A673 (cell line): Measurements from ENCODE around the gene SPATA1. TPM values are rescaled to one million over a fixed set of nuclear protein-coding genes. Genes with fewer than 3 reads are reported as not detected.

ENCODE experiments used
- BruUV-seq: library from RNA; stranded (reverse); fragments of 400-500 nt; replicated peaks from 2 replicates; lab custom pipeline; 2021; lab: Mats Ljungman, UMichigan
- CTCF ChIA-PET: fragments of 300-600 bp; sonication (Branson Sonifier 250); formaldehyde crosslinking; loops from one replicate; lab custom pipeline; 2022; ENCODE audit warnings: antibody characterized with exemption; lab: Charles Lee
- POLR2A ChIA-PET: fragments of 300-600 bp; sonication (Branson Sonifier 250); formaldehyde crosslinking; loops from one replicate; lab custom pipeline; 2022; ENCODE audit warnings: antibody characterized with exemption; ENCODE audit not compliant: low non-redundant PET; lab: Charles Lee
- DNase-seq: peaks from one replicate; pipeline ENCODE4 v3.0.0-alpha.2; 2015; ENCODE audit warnings: low spot score
- H3K27ac ChIP-seq: fragments of 200-600 bp; sonication (generic); 2 replicates; pipeline ENCODE4 v1.5.1; 2016; ENCODE audit warnings: mixed run types, low read depth, mild to moderate bottlenecking, mixed read lengths, antibody characterized with exemption, low read length; ENCODE audit not compliant: poor library complexity, severe bottlenecking
- H3K27me3 ChIP-seq: fragments of 200-600 bp; sonication (generic); replicated peaks from 2 replicates; pipeline ENCODE4 v1.6.1; 2017; ENCODE audit warnings: mixed run types, low read depth, mild to moderate bottlenecking, mixed read lengths, antibody characterized with exemption, low read length; ENCODE audit not compliant: insufficient read depth, poor library complexity
- H3K36me3 ChIP-seq: fragments of 200-600 bp; sonication (generic); 2 replicates; pipeline ENCODE4 v1.6.1; 2016; ENCODE audit warnings: mixed run types, mild to moderate bottlenecking, mixed read lengths, antibody characterized with exemption, low read length; ENCODE audit not compliant: insufficient read depth, poor library complexity, severe bottlenecking
- H3K4me1 ChIP-seq: fragments of 200-600 bp; sonication (generic); 2 replicates; pipeline ENCODE4 v1.6.1; 2017; ENCODE audit warnings: mixed run types, mild to moderate bottlenecking, mixed read lengths, antibody characterized with exemption, low read length; ENCODE audit not compliant: insufficient read depth, poor library complexity, severe bottlenecking
- H3K4me3 ChIP-seq: fragments of 200-600 bp; sonication (generic); 2 replicates; pipeline ENCODE4 v1.5.1; 2016; ENCODE audit warnings: low read depth, mixed run types, mild to moderate bottlenecking, mixed read lengths, low read length; ENCODE audit not compliant: poor library complexity, severe bottlenecking
- H3K9me3 ChIP-seq: fragments of 200-600 bp; sonication (generic); 2 replicates; pipeline ENCODE4 v1.6.1; 2016; ENCODE audit warnings: mixed run types, low read depth, mild to moderate bottlenecking, mixed read lengths, antibody characterized with exemption, low read length; ENCODE audit not compliant: poor library complexity, severe bottlenecking
- CTCF ChIP-seq: fragments of 300-800, 200-600 bp; sonication (generic); conservative IDR thresholded peaks from 2 replicates; pipeline ENCODE4 v1.5.1; 2017; ENCODE audit warnings: low read depth, mild to moderate bottlenecking, antibody characterized with exemption, low read length, moderate library complexity, mixed read lengths
- EZH2 ChIP-seq: fragments of 200-600 bp; sonication (generic); IDR thresholded peaks from 2 replicates; pipeline ENCODE4 v1.6.1; 2017; ENCODE audit warnings: borderline replicate concordance, low read depth, mild to moderate bottlenecking, mixed read lengths, antibody characterized with exemption, low read length; ENCODE audit not compliant: poor library complexity, severe bottlenecking
- intact Hi-C: fragments of 100-400 bp; cut with micrococcal nuclease; formaldehyde crosslinking; loops from one replicate; pipeline ENCODE4 v1.10.0; 2022; ENCODE audit not compliant: unreplicated experiment
- total RNA-seq: library from RNA; stranded (reverse); gene quantifications from 2 replicates; pipeline ENCODE4 v1.2.3, GENCODE V29; 2021

The SPATA1 gene
- total RNA-seq, 1 experiment from 2014 or later: 0.95 TPM

- H3K27me3 ChIP-seq: no peaks in the 10 kb centered on the region
- no peak overlapping the region for H3K27ac ChIP-seq
- ChIA-PET POLR2A (no interaction called here), CTCF (interaction anchor here (0.6 kb wide), 1 partner anchor 181 kb away, joined by 3 read pairs; no protein-coding TSS in a partner anchor)
- TF ChIP-seq EZH2 (no peak), CTCF (no peak)
- H3K36me3 ChIP-seq: no peaks in the 10 kb centered on the region
- intact Hi-C loops: no loop called here
- H3K4me3 ChIP-seq: no peak overlapping the region
- no TSS peak for BruUV-seq
- H3K4me1 ChIP-seq: no peaks in the 10 kb centered on the region
- H3K9me3 ChIP-seq: peaks cover 31% of the 10 kb centered on the region
- DNase-seq: no peak
These were observed 99.0 kb downstream of the SPATA1 start for GRCh38 chr1:84605157-84605556.

GRCh38 chr1:84606977-84607376 is 100.8 kb downstream of the SPATA1 start:
- DNase-seq: no peak
- Histone ChIP-seq H3K27ac (no peak overlapping the region), H3K4me3 (no peak overlapping the region), H3K9me3 (peaks cover 31% of the 10 kb centered on the region), H3K36me3 (no peaks in the 10 kb centered on the region), H3K4me1 (no peaks in the 10 kb centered on the region), H3K27me3 (no peaks in the 10 kb centered on the region)
- ChIA-PET CTCF (no interaction called here), POLR2A (no interaction called here)
- no TSS peak for BruUV-seq
- intact Hi-C loops: no loop called here
- TF ChIP-seq EZH2 (no peak), CTCF (no peak)

- no peak for DNase-seq
- no peaks in the 10 kb centered on the region for H3K27me3 ChIP-seq
- no peaks in the 10 kb centered on the region for H3K36me3 ChIP-seq
- no peak overlapping the region for H3K4me3 ChIP-seq
- intact Hi-C loops: no loop called here
- BruUV-seq: no TSS peak
- TF ChIP-seq EZH2 (no peak), CTCF (no peak)
- ChIA-PET CTCF (no interaction called here), POLR2A (no interaction called here)
- H3K4me1 ChIP-seq: no peaks in the 10 kb centered on the region
- H3K27ac ChIP-seq: no peak overlapping the region
- peaks cover 16% of the 10 kb centered on the region for H3K9me3 ChIP-seq
These were observed 104.9 kb downstream of the SPATA1 start for GRCh38 chr1:84611091-84611490.
